Lung (tissue), 12 donors: ENCODE measurements around the gene GADD45B. TPM values are rescaled to one million over a fixed set of nuclear protein-coding genes. Genes with fewer than 3 reads are reported as not detected.

Experiments used
- ATAC-seq: fragments of 200-7000 bp; cut with Tn5 transposase; one replicate; pipeline ENCODE4 v1.9.1; 2020; ENCODE audit warnings: moderate number of reproducible peaks; ENCODE audit not compliant: insufficient read depth, low FRiP score
- DNase-seq, 3 donors: peaks; one replicate each; pipeline ENCODE4 v3.0.0-alpha.2; 2013 to 2017
- H3K27ac ChIP-seq, 2 donors: one replicate each; pipeline ENCODE4 v1.5.1; 2013; ENCODE audit warnings: mild to moderate bottlenecking in 2 of 2, moderate library complexity in 2 of 2, control low read depth in 1 of 2, inconsistent platforms in 1 of 2, low read depth in 1 of 2, low read length in 1 of 2
- H3K27me3 ChIP-seq, 3 donors: one replicate each; pipeline ENCODE4 v1.5.1; 2013; ENCODE audit warnings: low read length in 2 of 3; ENCODE audit not compliant: control insufficient read depth in 3 of 3, insufficient read depth in 3 of 3
- H3K36me3 ChIP-seq, 4 donors: one replicate each; pipeline ENCODE4 v1.5.1; 2013; ENCODE audit warnings: low read length in 4 of 4, mild to moderate bottlenecking in 1 of 4, moderate library complexity in 1 of 4; ENCODE audit not compliant: control insufficient read depth in 4 of 4, insufficient read depth in 4 of 4
- H3K4me1 ChIP-seq, 5 donors: one replicate each; pipeline ENCODE4 v1.5.1; 2013; ENCODE audit warnings: low read length in 5 of 5, mild to moderate bottlenecking in 2 of 5, moderate library complexity in 1 of 5; ENCODE audit not compliant: control insufficient read depth in 5 of 5, insufficient read depth in 5 of 5
- H3K4me3 ChIP-seq: one replicate; pipeline ENCODE4 v1.5.1; 2013; ENCODE audit warnings: mild to moderate bottlenecking, control low read depth, moderate library complexity
- H3K9ac ChIP-seq, 2 donors: one replicate each; pipeline ENCODE4 v1.5.1; 2013; ENCODE audit warnings: low read length in 2 of 2, control low read depth in 1 of 2; ENCODE audit not compliant: insufficient read depth in 1 of 2
- H3K9me3 ChIP-seq, 4 donors: one replicate each; pipeline ENCODE4 v1.5.1; 2013; ENCODE audit warnings: low read length in 3 of 4, mild to moderate bottlenecking in 1 of 4, moderate library complexity in 1 of 4; ENCODE audit not compliant: control insufficient read depth in 4 of 4, insufficient read depth in 3 of 4
- CTCF ChIP-seq: IDR thresholded peaks from 2 replicates; pipeline ENCODE4 v1.5.1; 2012; ENCODE audit warnings: mild to moderate bottlenecking; ENCODE audit errors: control extremely low read depth, extremely low read depth
- WGBS, 2 donors: extraction: QIAGEN DNeasy Blood & Tissue Kit; methylation state at CpG; one replicate each; pipeline ENCODE4 v1.1.7; 2013; 5-methylcytosine and 5-hydroxymethylcytosine counted together
- polyA plus RNA-seq, 2 donors: library from polyadenylated mRNA; stranded (reverse); fragments of 200-250 nt; gene quantifications; one replicate each; pipeline ENCODE4 v1.2.1, GENCODE V29; 2013
- total RNA-seq, 2 donors: library from RNA; depleted of rRNA in 1 of 2; stranded (reverse); fragments of >200 nt in 1 of 2; gene quantifications; one replicate each; pipeline ENCODE4 v1.2.1, GENCODE V29; 2014 to 2021
- donor health status: control.
- donor health status: control.
- donor health status: Bipolar disorder and iron deficiency.
- donor health status: healthy.
- donor health status: DM: yes; HTN: yes; CAD: no.

GADD45B gene
- total and polyA plus RNA-seq, 4 donors = 81.0 to 405 (median 92.6) TPM

- Histone ChIP-seq H3K9me3 (no peaks in the 10 kb centered on the region), H3K36me3 (peaks cover 0 to 5% (median 3%) of the 10 kb centered on the region in 4 donors), H3K4me3 (no peak overlapping the region), H3K27me3 (no peaks in the 10 kb centered on the region), H3K27ac (no peak overlapping the region), H3K4me1 (peaks cover 0 to 17% (median 3%) of the 10 kb centered on the region in 5 donors), H3K9ac (no peak overlapping the region)
- DNase-seq = no peak
- ATAC-seq = no peak
- 94 to 96% methylated on average over 19 of the region's 19 CpGs for WGBS, 2 donors
- TF ChIP-seq CTCF = no peak
These were observed 22.4 kb upstream of the GADD45B start for GRCh38 chr19:2453431-2454025.

- Histone ChIP-seq H3K9ac (no peak overlapping the region), H3K36me3 (peaks cover 0 to 5% (median 3%) of the 10 kb centered on the region in 4 donors), H3K9me3 (no peaks in the 10 kb centered on the region), H3K4me3 (no peak overlapping the region), H3K27ac (no peak overlapping the region), H3K4me1 (peaks cover 0 to 17% (median 3%) of the 10 kb centered on the region in 5 donors), H3K27me3 (no peaks in the 10 kb centered on the region)
- ATAC-seq (no peak), DNase-seq (no peak)
- TF ChIP-seq CTCF = no peak
- WGBS, 2 donors = 95% methylated on average over 19 of the region's 19 CpGs
These were observed 21.5 kb upstream of the GADD45B start for GRCh38 chr19:2454199-2454961.

GRCh38 chr19:2454962-2455850 lies 20.7 kb upstream of the GADD45B start:
- WGBS, 2 donors = 70 to 72% methylated on average over 14 of the region's 14 CpGs
- Histone ChIP-seq H3K27me3 (no peaks in the 10 kb centered on the region), H3K27ac (no peak overlapping the region), H3K4me3 (peak overlapping the region; percentile 82), H3K9me3 (no peaks in the 10 kb centered on the region), H3K36me3 (peaks cover 0 to 5% (median 3%) of the 10 kb centered on the region in 4 donors), H3K9ac (no peak overlapping the region), H3K4me1 (peaks cover 0 to 17% (median 3%) of the 10 kb centered on the region in 5 donors)
- ATAC-seq = no peak
- DNase-seq = no peak
- no peak for TF ChIP-seq CTCF
